Spinal cord (tissue), 10 donors: ENCODE results near the gene EBPL. TPM values are rescaled to one million over a fixed set of nuclear protein-coding genes. Genes with fewer than 3 reads are reported as not detected.

Source experiments
- DNase-seq, 6 donors: peaks; one replicate each; pipeline versions ENCODE4 v3.0.0 to v3.0.0-alpha.2; 2013 to 2015; ENCODE audit warnings: low spot score in 6 of 6, low read depth in 4 of 6
- H3K27ac ChIP-seq: one replicate; pipeline ENCODE4 v1.5.1; 2013; ENCODE audit warnings: low read depth, low read length, control low read depth
- H3K27me3 ChIP-seq: one replicate; pipeline ENCODE4 v1.6.1; 2013; ENCODE audit warnings: low read length; ENCODE audit not compliant: control insufficient read depth, insufficient read depth
- H3K36me3 ChIP-seq: one replicate; pipeline ENCODE4 v1.6.1; 2013; ENCODE audit warnings: low read length; ENCODE audit not compliant: control insufficient read depth, insufficient read depth
- H3K4me1 ChIP-seq: one replicate; pipeline ENCODE4 v1.6.1; 2013; ENCODE audit warnings: low read length; ENCODE audit not compliant: control insufficient read depth, insufficient read depth
- H3K4me3 ChIP-seq: one replicate; pipeline ENCODE4 v1.5.1; 2013; ENCODE audit warnings: low read depth, low read length, control low read depth
- H3K9me3 ChIP-seq: one replicate; pipeline ENCODE4 v1.6.1; 2013; ENCODE audit warnings: low read length; ENCODE audit not compliant: control insufficient read depth, insufficient read depth
- WGBS: methylation state at CpG from one replicate; pipeline ENCODE4 v1.1.5; 2013; ENCODE audit warnings: missing lambda C conversion rate; ENCODE audit not compliant: insufficient coverage; 5-methylcytosine and 5-hydroxymethylcytosine counted together
- long read RNA-seq, 4 donors: transcript quantifications; one replicate each; lab custom pipeline, GENCODE V29; 2026
- polyA plus RNA-seq, 2 donors: library from polyadenylated mRNA; unstranded; fragments of 120-200 nt; gene quantifications; one replicate each; pipeline ENCODE4 v1.2.1, GENCODE V29; 2013; ENCODE audit not compliant: insufficient read length in 2 of 2
- total RNA-seq, 2 donors: library from RNA; depleted of rRNA in 1 of 2; stranded (reverse); fragments of 120-200 nt in 1 of 2; fragments of >200 nt in 1 of 2; gene quantifications; one replicate each; pipeline versions ENCODE4 v1.2.3 to v1.2.4, GENCODE V29; 2013 to 2014
- donor health status: healthy.

The EBPL gene
- 10 to 100 TPM; 38.3 to 44.6 TPM for total RNA-seq
- polyA plus RNA-seq, result 10 to 100 TPM; 42.1 to 44.4 TPM
- long read RNA-seq, donor 1, transcript EBPL-201 (4 exons, 914 nt), result major isoform, 33 of 67 reads
- long read RNA-seq, donor 1, transcript EBPL-203 (2 exons, 579 nt), result minor isoform, 11 of 67 reads
- long read RNA-seq, donor 1, transcript EBPL-206 (3 exons, 810 nt), result minor isoform, 22 of 67 reads
- long read RNA-seq, donor 1, partial matches to known transcripts, result 0 of 67 reads
- long read RNA-seq, donor 1, other reads (novel, unspliced or antisense), result 0 of 67 reads
- long read RNA-seq, donor 2, transcript EBPL-206 (3 exons, 810 nt), result major isoform, 9 of 23 reads
- long read RNA-seq, donor 2, transcript EBPL-203 (2 exons, 579 nt), result minor isoform, 6 of 23 reads
- long read RNA-seq, donor 2, transcript EBPL-201 (4 exons, 914 nt), result minor isoform, 7 of 23 reads
- long read RNA-seq, donor 2, partial matches to known transcripts, result 0 of 23 reads
- long read RNA-seq, donor 2, other reads (novel, unspliced or antisense), result 0 of 23 reads
- long read RNA-seq, donor 3, transcript EBPL-206 (3 exons, 810 nt), result minor isoform, 10 of 35 reads
- long read RNA-seq, donor 3, transcript EBPL-201 (4 exons, 914 nt), result major isoform, 14 of 35 reads
- long read RNA-seq, donor 3, transcript EBPL-203 (2 exons, 579 nt), result minor isoform, 9 of 35 reads
- long read RNA-seq, donor 3, partial matches to known transcripts, result 0 of 35 reads
- long read RNA-seq, donor 3, other reads (novel, unspliced or antisense), result 0 of 35 reads
- long read RNA-seq, donor 4, transcript EBPL-203 (2 exons, 579 nt), result minor isoform, 37 of 122 reads
- long read RNA-seq, donor 4, transcript EBPL-201 (4 exons, 914 nt), result major isoform, 47 of 122 reads
- long read RNA-seq, donor 4, transcript EBPL-206 (3 exons, 810 nt), result minor isoform, 26 of 122 reads
- long read RNA-seq, donor 4, partial matches to known transcripts, result 9 of 122 reads
- long read RNA-seq, donor 4, other reads (novel, unspliced or antisense), result 0 of 122 reads

DNA sequence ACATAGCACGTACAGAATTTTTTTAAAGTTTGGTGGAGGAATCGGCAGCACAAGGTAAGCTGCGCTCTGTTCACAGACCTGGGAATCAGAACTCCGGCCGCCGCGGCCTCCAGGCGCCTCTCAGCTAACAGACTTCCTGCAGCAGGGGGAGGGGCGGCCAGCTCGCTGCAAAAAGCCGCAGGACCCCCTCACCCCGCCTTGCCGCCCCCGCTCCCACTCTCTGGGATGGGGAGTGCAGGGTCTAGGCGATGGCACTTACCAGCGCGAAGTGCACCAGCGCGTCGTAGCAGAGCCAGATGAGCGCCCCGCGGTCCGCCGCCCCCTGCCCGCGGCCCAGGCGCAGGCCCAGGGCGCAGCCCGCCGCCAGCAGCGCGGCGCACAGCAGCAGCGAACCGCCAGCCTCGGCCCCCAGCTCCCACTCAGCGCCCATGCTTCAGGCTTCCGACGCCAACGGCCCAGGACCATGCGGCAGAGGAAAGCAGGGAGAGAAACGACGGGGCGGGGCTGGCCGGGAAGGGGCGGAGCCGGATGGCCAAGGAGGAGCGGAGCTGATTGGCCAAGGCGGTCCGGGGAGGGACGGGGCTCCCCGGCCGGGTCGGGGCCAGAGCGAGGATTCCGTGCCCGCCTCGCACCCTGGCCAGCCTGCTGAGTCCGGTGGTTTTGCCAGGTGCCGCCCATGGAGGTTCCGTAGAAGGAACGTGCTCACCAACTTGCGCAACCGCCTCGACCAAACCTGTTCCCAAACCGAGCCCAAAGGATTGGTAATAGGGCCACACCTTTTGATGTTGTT is at the start of gene EBPL:
Gene EBPL (minus strand): TSS at position 492 of the 790 bp plus-strand sequence. CDS start 62 bp downstream, at position 430.
- 0% methylated on average over 64 of the region's 67 CpGs for WGBS
- peak within 1 kb of the TSS; percentile 76 for H3K4me3 ChIP-seq

DNA sequence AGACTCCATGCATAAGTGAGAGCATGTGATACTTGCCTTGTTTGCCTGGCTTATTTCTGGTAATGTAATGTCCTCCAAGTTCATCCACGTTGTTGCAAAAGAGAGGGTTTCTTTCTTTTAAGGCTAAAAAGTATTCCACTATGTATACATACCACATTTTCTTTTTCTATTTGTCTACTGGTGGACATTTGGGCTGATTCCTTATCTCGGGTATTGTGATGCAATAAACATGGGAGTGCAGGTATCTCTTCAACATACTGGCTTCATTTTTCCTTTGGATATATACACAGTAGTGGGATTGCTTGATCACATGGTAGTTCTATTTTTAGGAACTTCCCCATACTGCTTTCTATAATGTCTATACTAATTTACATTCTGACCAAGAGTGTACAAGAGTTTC is 49.6 kb upstream of the EBPL start:
- Histone ChIP-seq H3K36me3 (peaks cover 13% of the 10 kb centered on the region), H3K27ac (no peak overlapping the region), H3K4me1 (no peaks in the 10 kb centered on the region), H3K9me3 (no peaks in the 10 kb centered on the region), H3K27me3 (no peaks in the 10 kb centered on the region), H3K4me3 (no peak overlapping the region)
- no peak for DNase-seq
- WGBS, result no CpG with 5 or more reads among the region's 2 CpGs

More for the DNA sequence above, at the start of gene EBPL:
- Histone ChIP-seq H3K9me3 (no peaks in the 10 kb centered on the region), H3K27ac (peak within 1 kb of the TSS; percentile 84), H3K27me3 (no peaks in the 10 kb centered on the region), H3K36me3 (no peaks in the 10 kb centered on the region), H3K4me1 (peaks cover 15% of the 10 kb centered on the region)
- peak; percentile 59 to 96 (median 81) for DNase-seq

DNA sequence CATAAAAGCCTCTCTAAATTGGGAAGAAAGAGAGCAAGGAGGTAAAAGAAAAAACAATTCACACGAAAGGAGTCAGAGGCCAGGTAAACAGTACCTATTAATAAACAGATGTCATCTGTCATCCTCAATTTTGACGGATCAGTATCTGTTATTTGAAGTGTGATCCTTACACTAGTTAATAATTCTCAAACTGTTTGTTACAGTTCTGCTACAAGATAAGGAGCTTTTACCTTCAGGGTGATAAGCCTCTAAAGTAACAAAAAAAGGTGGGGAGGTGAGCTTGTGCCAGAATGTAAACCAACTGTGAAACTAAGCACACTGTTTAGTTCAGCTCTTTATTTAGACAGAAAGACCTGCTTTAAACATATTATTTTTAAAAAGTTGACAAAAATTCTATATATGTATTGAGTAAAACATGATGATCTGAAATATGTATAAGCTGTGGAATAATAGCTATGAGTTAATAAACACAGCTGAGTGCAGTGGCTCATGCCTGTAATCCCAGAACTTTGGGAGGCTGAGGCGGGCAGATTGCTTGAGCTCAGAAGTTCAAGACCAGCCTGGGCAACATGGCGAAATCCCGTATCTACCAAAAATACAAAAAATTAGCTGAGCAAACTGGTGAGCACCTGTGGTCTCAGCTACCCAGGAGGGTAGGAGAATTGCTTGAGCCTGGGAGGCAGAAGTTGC is 48.4 kb upstream of the EBPL start:
- no peak for DNase-seq
- Histone ChIP-seq H3K36me3 (peaks cover 7% of the 10 kb centered on the region), H3K27me3 (no peaks in the 10 kb centered on the region), H3K4me1 (no peaks in the 10 kb centered on the region), H3K4me3 (no peak overlapping the region), H3K27ac (no peak overlapping the region), H3K9me3 (no peaks in the 10 kb centered on the region)
- WGBS, result no CpG with 5 or more reads among the region's 5 CpGs

- H3K4me3 ChIP-seq, result no peak overlapping the region
- no peaks in the 10 kb centered on the region for H3K4me1 ChIP-seq
- H3K27me3 ChIP-seq, result no peaks in the 10 kb centered on the region
- no peak overlapping the region for H3K27ac ChIP-seq
- H3K36me3 ChIP-seq, result peaks cover 13% of the 10 kb centered on the region
- WGBS, result 88% methylated on average over 10 of the region's 12 CpGs
- no peaks in the 10 kb centered on the region for H3K9me3 ChIP-seq
- no peak for DNase-seq
Measured at GRCh38 chr13:49733181-49733951, 42.1 kb upstream of the EBPL start.

GRCh38 chr13:49731766-49732165 is 40.5 kb upstream of the EBPL start:
- no peaks in the 10 kb centered on the region for H3K4me1 ChIP-seq
- H3K27ac ChIP-seq, result no peak overlapping the region
- H3K27me3 ChIP-seq, result no peaks in the 10 kb centered on the region
- H3K36me3 ChIP-seq, result peaks cover 11% of the 10 kb centered on the region
- no peak for DNase-seq
- H3K9me3 ChIP-seq, result no peaks in the 10 kb centered on the region
- no peak overlapping the region for H3K4me3 ChIP-seq

DNA sequence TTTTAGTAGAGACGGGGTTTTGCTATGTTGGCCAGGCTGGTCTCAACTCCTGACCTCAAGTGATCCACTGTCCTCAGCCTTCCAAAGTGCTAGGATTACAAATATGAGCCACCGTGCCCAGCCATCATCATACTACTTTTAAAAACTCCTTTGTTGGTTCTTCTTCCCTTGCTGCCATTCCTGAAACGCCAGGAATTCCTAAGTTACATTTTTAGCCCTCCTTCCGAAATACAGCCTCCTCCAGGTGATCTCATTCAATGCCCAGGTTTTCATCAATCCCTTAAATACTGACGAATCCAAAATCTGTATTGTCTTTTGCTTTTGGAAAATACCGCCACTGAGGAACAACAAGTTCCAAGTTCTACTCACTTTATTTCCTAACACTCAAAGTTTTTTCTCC is 25.3 kb upstream of the EBPL start:
- Histone ChIP-seq H3K36me3 (peaks cover 16% of the 10 kb centered on the region), H3K27me3 (no peaks in the 10 kb centered on the region), H3K9me3 (peaks cover 5% of the 10 kb centered on the region), H3K4me1 (no peaks in the 10 kb centered on the region), H3K4me3 (no peak overlapping the region), H3K27ac (no peak overlapping the region)
- no peak for DNase-seq
- WGBS, result 98% methylated on average over 4 of the region's 6 CpGs

DNA sequence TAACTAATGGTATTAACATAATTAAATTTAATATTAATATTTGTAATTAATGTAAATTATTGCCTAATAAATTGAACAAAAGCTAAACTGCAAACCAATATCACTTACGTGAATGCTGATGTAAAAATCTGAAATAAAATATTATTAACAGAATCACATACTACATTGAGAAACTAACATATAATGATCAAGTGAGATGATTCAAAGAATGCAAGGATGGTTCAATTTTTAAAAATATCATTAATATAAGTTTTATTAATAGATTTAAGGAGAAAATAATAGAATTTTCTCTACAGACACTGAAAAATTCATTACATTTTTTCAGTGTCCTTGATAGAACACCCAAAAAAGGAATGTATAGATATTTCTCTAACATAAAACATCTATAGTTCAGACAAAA is 23.5 kb upstream of the EBPL start:
- Histone ChIP-seq H3K9me3 (peaks cover 5% of the 10 kb centered on the region), H3K4me3 (no peak overlapping the region), H3K27ac (no peak overlapping the region), H3K36me3 (peaks cover 3% of the 10 kb centered on the region), H3K4me1 (no peaks in the 10 kb centered on the region), H3K27me3 (no peaks in the 10 kb centered on the region)
- DNase-seq, result no peak
- WGBS, result no CpG with 5 or more reads among the region's 1 CpG

GRCh38 chr13:49711218-49711863 is 20.1 kb upstream of the EBPL start:
- no CpG with 5 or more reads among the region's 2 CpGs for WGBS
- Histone ChIP-seq H3K4me1 (no peaks in the 10 kb centered on the region), H3K4me3 (no peak overlapping the region), H3K27me3 (no peaks in the 10 kb centered on the region), H3K27ac (no peak overlapping the region), H3K36me3 (peaks cover 7% of the 10 kb centered on the region), H3K9me3 (peaks cover 5% of the 10 kb centered on the region)
- no peak for DNase-seq
